Smooth muscle cell (in vitro differentiated cells): ENCODE results near the gene BAIAP2. TPM values are rescaled to one million over a fixed set of nuclear protein-coding genes. Genes with fewer than 3 reads are reported as not detected.
"Not testable (repeated sequence)": the region's sequence is repeated elsewhere in the genome, so short reads cannot be mapped to it uniquely, and the experiment has no call there.

Experiments used
- DNase-seq: peaks from one replicate; lab custom pipeline; 2025; ENCODE audit not compliant: unreplicated experiment; lab: John Stamatoyannopoulos, UW
- H2AFZ ChIP-seq: fragments of 200-600 bp; sonication (generic); 2 replicates; pipeline ENCODE4 v1.6.0; 2016; ENCODE audit warnings: antibody characterized with exemption, low read depth, mild to moderate bottlenecking
- H3F3A ChIP-seq: fragments of 200-600 bp; sonication (generic); 2 replicates; pipeline ENCODE4 v1.6.0; 2017; ENCODE audit warnings: antibody characterized with exemption, low read depth
- H3K27ac ChIP-seq: fragments of 200-600 bp; sonication (generic); 2 replicates; pipeline ENCODE4 v1.5.1; 2016; ENCODE audit warnings: low read depth, mild to moderate bottlenecking
- H3K27me3 ChIP-seq: fragments of 200-600 bp; sonication (generic); 2 replicates; pipeline ENCODE4 v1.6.1; 2016; ENCODE audit warnings: low read depth, mild to moderate bottlenecking
- H3K36me3 ChIP-seq: fragments of 200-600 bp; sonication (generic); 2 replicates; pipeline ENCODE4 v1.5.1; 2016; ENCODE audit warnings: low read depth
- H3K4me1 ChIP-seq: fragments of 200-600 bp; sonication (generic); 2 replicates; pipeline ENCODE4 v1.5.1; 2016; ENCODE audit warnings: low read depth
- H3K4me2 ChIP-seq: fragments of 200-600 bp; sonication (generic); 2 replicates; pipeline ENCODE4 v1.6.0; 2016; ENCODE audit warnings: mild to moderate bottlenecking
- H3K4me3 ChIP-seq: fragments of 200-600 bp; sonication (generic); 2 replicates; pipeline ENCODE4 v1.5.1; 2016; ENCODE audit warnings: mild to moderate bottlenecking
- H3K79me2 ChIP-seq: fragments of 200-600 bp; sonication (generic); 2 replicates; pipeline ENCODE4 v1.6.0; 2016; ENCODE audit warnings: low read depth, mild to moderate bottlenecking
- H3K9ac ChIP-seq: fragments of 200-600 bp; sonication (generic); 2 replicates; pipeline ENCODE4 v1.6.0; 2016; ENCODE audit warnings: low read depth
- H3K9me3 ChIP-seq: fragments of 200-600 bp; sonication (generic); replicated peaks from 2 replicates; pipeline ENCODE4 v1.5.1; 2016; ENCODE audit warnings: low read depth
- H4K20me1 ChIP-seq: fragments of 200-600 bp; sonication (generic); 2 replicates; pipeline ENCODE4 v1.6.0; 2016; ENCODE audit warnings: low read depth
- CTCF ChIP-seq: fragments of 200-600 bp; sonication (generic); IDR thresholded peaks from 2 replicates; pipeline ENCODE4 v1.5.1; 2017; ENCODE audit warnings: borderline replicate concordance, mild to moderate bottlenecking, antibody characterized with exemption; ENCODE audit not compliant: insufficient read depth, poor library complexity, severe bottlenecking
- WGBS: methylation state at CpG from one replicate; pipeline ENCODE4 v1.1.7; 2016; ENCODE audit warnings: low lambda C conversion rate; 5-methylcytosine and 5-hydroxymethylcytosine counted together
- polyA plus RNA-seq: library from polyadenylated mRNA; unstranded; fragments of >200 nt; fragmentation: Nextera tagmentation; extraction: Ambion mirVana; gene quantifications from 2 replicates; pipeline ENCODE4 v1.2.1, GENCODE V29; 2016
- total RNA-seq: library from RNA; depleted of rRNA; stranded (reverse); fragments of >200 nt; gene quantifications from 2 replicates; pipeline ENCODE4 v1.2.3, GENCODE V29; 2014

BAIAP2 gene
- total and polyA plus RNA-seq, 2 experiments from 2014 or later, result 26.6 to 41.9 TPM

- H3K4me3 ChIP-seq, result no peak overlapping the region
- DNase-seq, result no peak
- H3K9me3 ChIP-seq, result no peaks in the 10 kb centered on the region
- no peaks in the 10 kb centered on the region for H3K27me3 ChIP-seq
- no peak for TF ChIP-seq CTCF
- H3F3A ChIP-seq, result no peaks in the 10 kb centered on the region
- 90% methylated on average over 37 of the region's 37 CpGs for WGBS
- H3K36me3 ChIP-seq, result no peaks in the 10 kb centered on the region
- H4K20me1 ChIP-seq, result no peaks in the 10 kb centered on the region
- no peaks in the 10 kb centered on the region for H3K79me2 ChIP-seq
- H3K9ac ChIP-seq, result no peak overlapping the region
- peaks cover 6% of the 10 kb centered on the region for H3K4me1 ChIP-seq
- no peak overlapping the region for H2AFZ ChIP-seq
- H3K4me2 ChIP-seq, result no peak overlapping the region
- H3K27ac ChIP-seq, result no peak overlapping the region
These were observed 7.1 kb upstream of the BAIAP2 start for GRCh38 chr17:81027591-81028505.

- no peaks in the 10 kb centered on the region for H3K36me3 ChIP-seq
- H3K4me3 ChIP-seq, result no peak overlapping the region
- no peaks in the 10 kb centered on the region for H4K20me1 ChIP-seq
- H3K79me2 ChIP-seq, result no peaks in the 10 kb centered on the region
- WGBS, result 84% methylated on average over 10 of the region's 12 CpGs
- DNase-seq, result no peak
- H3K4me2 ChIP-seq, result no peak overlapping the region
- H3F3A ChIP-seq, result no peaks in the 10 kb centered on the region
- no peak overlapping the region for H3K9ac ChIP-seq
- H3K27me3 ChIP-seq, result no peaks in the 10 kb centered on the region
- peaks cover 6% of the 10 kb centered on the region for H3K4me1 ChIP-seq
- no peak for TF ChIP-seq CTCF
- H3K27ac ChIP-seq, result no peak overlapping the region
- H2AFZ ChIP-seq, result no peak overlapping the region
- no peaks in the 10 kb centered on the region for H3K9me3 ChIP-seq
These were observed 6.5 kb upstream of the BAIAP2 start for GRCh38 chr17:81028506-81028858.

GRCh38 chr17:81029859-81030258 lies 5.1 kb upstream of the BAIAP2 start:
- Histone ChIP-seq H2AFZ (no peak overlapping the region), H3K4me2 (no peak overlapping the region), H3K36me3 (no peaks in the 10 kb centered on the region), H3K79me2 (no peaks in the 10 kb centered on the region), H3F3A (no peaks in the 10 kb centered on the region), H3K9ac (no peak overlapping the region), H3K4me3 (no peak overlapping the region), H3K4me1 (peaks cover 10% of the 10 kb centered on the region), H4K20me1 (no peaks in the 10 kb centered on the region), H3K27ac (no peak overlapping the region), H3K27me3 (no peaks in the 10 kb centered on the region), H3K9me3 (no peaks in the 10 kb centered on the region)
- 97% methylated on average over 11 of the region's 11 CpGs for WGBS
- TF ChIP-seq CTCF, result no peak
- no peak for DNase-seq

GRCh38 chr17:81030312-81030711 lies 4.6 kb upstream of the BAIAP2 start:
- H3K4me1 ChIP-seq, H3K4me3 ChIP-seq, H2AFZ ChIP-seq, H3K27me3 ChIP-seq, H3K27ac ChIP-seq, H4K20me1 ChIP-seq, H3K9me3 ChIP-seq, H3F3A ChIP-seq, H3K9ac ChIP-seq, H3K79me2 ChIP-seq, H3K4me2 ChIP-seq, H3K36me3 ChIP-seq, DNase-seq: not testable (repeated sequence)
- over 99% methylated on average over 9 of the region's 9 CpGs for WGBS
